ENCODE measurements around the gene PRDM4.

Gene PRDM4

GRCh38 chr12:107760809-107761501, at the start of gene PRDM4:
Gene PRDM4 (minus strand): TSS chr12:107761137. CDS start chr12:107760515, 622 bp downstream.
- TF ChIP-seq CTCF (IDR thresholded peaks at IDR 0.05; ENCODE audit: borderline replicate concordance, insufficient read depth, low read depth, low read length): peak; percentile 81
- H3K4me3 ChIP-seq (ENCODE audit: low read depth, low read length): peak within 1 kb of the TSS; percentile 78

- no peak for TF ChIP-seq CTCF (IDR thresholded peaks at IDR 0.05; ENCODE audit: borderline replicate concordance, insufficient read depth, low read depth, low read length)
These were observed 46.7 kb upstream of the PRDM4 start for GRCh38 chr12:107807471-107808150.

GRCh38 chr12:107805488-107806180, 44.7 kb upstream of the PRDM4 start:
- TF ChIP-seq CTCF (IDR thresholded peaks at IDR 0.05; ENCODE audit: borderline replicate concordance, insufficient read depth, low read depth, low read length): no peak
- no peak overlapping the region for H3K4me3 ChIP-seq (ENCODE audit: low read depth, low read length)

More at GRCh38 chr12:107807471-107808150, 46.7 kb upstream of the PRDM4 start:
- H3K4me3 ChIP-seq (ENCODE audit: low read depth, low read length): no peak overlapping the region

- no peak overlapping the region for H3K4me3 ChIP-seq (ENCODE audit: low read depth, low read length)
- TF ChIP-seq CTCF (IDR thresholded peaks at IDR 0.05; ENCODE audit: borderline replicate concordance, insufficient read depth, low read depth, low read length): no peak
These were observed 42.2 kb upstream of the PRDM4 start for GRCh38 chr12:107803092-107803491.

- no peak for TF ChIP-seq CTCF (IDR thresholded peaks at IDR 0.05; ENCODE audit: borderline replicate concordance, insufficient read depth, low read depth, low read length)
- H3K4me3 ChIP-seq (ENCODE audit: low read depth, low read length): no peak overlapping the region
These were observed 40.2 kb upstream of the PRDM4 start for GRCh38 chr12:107801150-107801549.

- no peak for TF ChIP-seq CTCF (IDR thresholded peaks at IDR 0.05; ENCODE audit: borderline replicate concordance, insufficient read depth, low read depth, low read length)
- no peak overlapping the region for H3K4me3 ChIP-seq (ENCODE audit: low read depth, low read length)
These were observed 37.6 kb upstream of the PRDM4 start for GRCh38 chr12:107798580-107798979.
